Left lobe of liver (tissue), 2 donors: ENCODE measurements around the gene GATA2. TPM values are rescaled to one million over a fixed set of nuclear protein-coding genes. Genes with fewer than 3 reads are reported as not detected.

Source experiments
- ATAC-seq: fragments of 200-7000 bp; cut with Tn5 transposase; one replicate; pipeline ENCODE4 v1.9.1; 2020; ENCODE audit warnings: mild to moderate bottlenecking, moderate library complexity
- DNase-seq: peaks from one replicate; pipeline ENCODE4 v3.0.0-alpha.2; 2020; ENCODE audit warnings: low spot score
- total RNA-seq: library from RNA; stranded (reverse); gene quantifications from one replicate; pipeline ENCODE4 v1.2.1, GENCODE V29; 2021
- donor health status: DM: no; HTN: no; CAD: no; lungs with moderate emphysema.
- donor health status: DM: no; HTN: yes; CAD: no.

The GATA2 gene
- total RNA-seq, 1 donor from 2014 or later = 1.3 TPM

- DNase-seq (no peak), ATAC-seq (peak; percentile 53)
Observed at GRCh38 chr3:128488991-128489673, 3.9 kb downstream of the GATA2 start.

GRCh38 chr3:128488636-128488990 is 4.4 kb downstream of the GATA2 start:
- DNase-seq (no peak), ATAC-seq (no peak)

GRCh38 chr3:128487813-128488635 is 5.0 kb downstream of the GATA2 start:
- ATAC-seq (peak; percentile 72), DNase-seq (peak; percentile 79)

DNA sequence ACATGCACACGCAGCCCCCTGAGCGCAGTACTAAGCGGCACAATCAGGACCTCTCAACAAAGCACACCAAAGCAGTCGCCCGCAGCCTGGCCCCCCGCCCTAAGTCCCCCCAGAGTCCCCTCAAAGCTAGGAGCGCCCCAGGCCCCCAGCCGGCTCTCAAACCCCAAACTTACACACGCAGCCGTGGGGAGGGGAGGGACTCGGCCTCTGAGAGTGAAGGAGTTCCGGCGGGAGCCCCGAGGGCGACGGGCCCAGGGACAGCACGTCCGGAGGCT is 5.5 kb downstream of the GATA2 start:
- no peak for ATAC-seq

DNA sequence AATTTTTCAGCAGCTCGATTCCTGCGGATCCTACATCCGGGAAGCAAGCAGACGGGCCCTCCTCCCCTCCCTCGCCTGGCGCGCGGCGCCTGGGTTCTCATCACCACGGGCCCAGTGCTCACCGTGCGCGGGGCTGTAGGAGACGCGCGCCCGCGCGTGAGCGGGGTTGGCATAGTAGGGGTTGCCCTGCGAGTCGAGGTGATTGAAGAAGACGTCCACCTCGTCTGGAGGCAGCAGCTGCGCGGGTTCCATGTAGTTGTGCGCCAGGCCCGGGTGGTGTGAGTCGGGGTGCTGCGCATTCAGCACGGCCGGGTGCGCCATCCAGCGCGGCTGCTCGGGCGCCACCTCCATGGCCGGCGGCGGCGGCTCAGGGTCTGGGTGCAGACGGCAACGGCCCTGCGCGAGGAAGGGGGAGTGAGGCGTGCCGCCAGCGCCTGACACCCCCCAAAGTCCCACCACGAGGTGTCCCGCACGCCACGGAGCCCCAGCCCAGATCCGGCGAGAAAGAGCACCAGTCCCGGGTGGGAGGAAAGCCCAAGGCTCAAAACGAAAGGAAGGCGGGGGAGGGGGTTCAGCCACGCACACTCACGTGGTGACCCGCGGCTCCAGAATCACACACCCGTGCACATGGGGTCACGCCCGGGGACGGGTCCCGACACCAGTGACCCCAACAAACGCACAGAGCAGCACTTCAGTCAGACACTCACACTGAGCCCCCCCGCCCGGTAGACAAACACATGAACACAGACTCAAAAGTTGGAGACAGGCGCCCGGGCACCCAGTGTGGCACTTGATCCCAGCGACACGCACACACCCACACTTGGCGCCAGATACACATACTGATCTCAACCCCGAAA is 6.1 kb downstream of the GATA2 start:
- DNase-seq = no peak
- no peak for ATAC-seq

More for the DNA sequence above, 5.5 kb downstream of the GATA2 start:
- no peak for DNase-seq

- DNase-seq = no peak
- ATAC-seq = no peak
Observed at GRCh38 chr3:128486205-128486628, 6.8 kb downstream of the GATA2 start.

DNA sequence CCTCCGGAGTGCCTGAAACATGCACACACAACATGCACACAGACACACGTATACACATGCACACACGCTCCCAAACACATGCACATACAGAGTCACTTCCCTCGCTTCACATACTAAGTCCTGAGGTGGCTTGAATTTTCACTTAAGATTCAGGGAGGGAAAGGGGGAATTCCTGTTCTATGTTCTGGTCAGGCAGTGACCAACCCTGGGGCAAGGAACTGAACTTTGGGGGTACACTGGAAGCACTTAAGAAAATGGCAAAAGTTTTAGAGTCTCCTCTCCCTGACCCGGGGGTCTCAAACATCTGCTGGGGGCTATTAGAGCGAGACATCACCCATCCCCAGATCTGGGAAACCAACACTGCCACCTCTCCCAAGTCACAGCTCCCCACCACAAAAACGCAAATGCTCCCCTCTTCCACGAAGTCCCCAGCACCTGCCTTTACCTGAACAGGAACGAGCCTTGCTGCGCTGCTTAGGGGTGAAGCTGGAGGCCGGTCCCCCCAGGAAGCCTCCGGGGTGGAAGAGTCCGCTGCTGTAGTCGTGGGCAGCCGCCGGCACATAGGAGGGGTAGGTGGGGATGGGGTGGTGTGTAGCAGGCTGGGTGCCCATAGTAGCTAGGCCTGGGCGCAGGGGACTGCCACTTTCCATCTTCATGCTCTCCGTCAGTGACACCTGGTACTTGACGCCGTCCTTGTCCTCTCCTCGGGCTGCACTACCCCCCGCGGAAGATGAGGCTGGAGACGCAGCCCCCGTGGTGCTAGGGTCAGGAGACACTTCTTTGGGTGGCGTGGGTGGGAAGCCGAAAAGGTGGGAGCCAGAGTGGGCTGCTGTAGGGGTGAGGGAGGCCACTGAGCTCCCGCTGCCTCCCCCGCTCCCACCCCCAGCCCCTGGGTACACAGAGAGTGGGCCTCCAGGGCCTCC is 7.5 kb downstream of the GATA2 start:
- no peak for DNase-seq

DNA sequence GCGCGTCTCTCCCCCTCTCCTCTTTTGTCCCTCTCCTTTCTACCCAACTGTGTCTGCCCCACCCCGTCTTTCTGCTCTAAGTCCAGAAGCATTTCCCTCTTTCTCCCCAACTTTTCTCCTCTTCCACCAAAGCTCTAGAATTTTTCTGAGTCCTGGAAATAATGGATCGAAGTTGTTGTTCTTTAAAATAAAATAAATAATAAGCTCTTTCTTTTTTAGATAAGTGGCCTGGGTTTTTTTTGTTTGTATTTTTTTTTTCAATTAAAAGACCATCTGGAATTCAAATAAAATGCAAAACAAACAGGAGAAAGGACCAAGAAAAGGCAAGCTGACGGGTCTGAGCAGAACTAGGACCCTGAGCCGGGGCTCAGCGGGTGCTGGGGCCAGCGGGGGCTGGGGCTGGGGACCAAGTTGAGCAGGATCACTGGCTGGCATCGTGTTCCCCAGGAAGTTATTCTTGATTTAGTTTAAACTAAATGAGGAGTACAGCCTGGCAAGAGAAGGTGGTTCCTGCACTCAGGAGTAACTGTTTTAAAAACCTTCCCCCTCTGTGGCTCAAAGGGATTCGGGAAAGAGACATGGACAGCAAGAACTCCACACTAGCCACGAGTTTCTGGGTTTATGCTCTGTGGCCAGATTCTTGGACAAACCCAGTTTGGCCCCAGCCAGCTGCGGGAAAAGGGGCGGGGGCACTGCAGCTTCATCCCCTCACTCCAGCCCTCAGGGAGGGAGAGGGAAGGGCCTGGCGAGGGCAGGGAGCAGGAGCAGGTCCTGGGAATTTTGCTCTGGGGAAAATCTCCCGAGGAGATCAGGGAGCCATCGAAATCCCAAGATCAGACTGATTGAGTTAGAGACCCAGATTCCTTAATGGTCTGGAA is 8.4 kb downstream of the GATA2 start:
- DNase-seq = no peak
- ATAC-seq = no peak

More for the DNA sequence above, 7.5 kb downstream of the GATA2 start:
- ATAC-seq = no peak

DNA sequence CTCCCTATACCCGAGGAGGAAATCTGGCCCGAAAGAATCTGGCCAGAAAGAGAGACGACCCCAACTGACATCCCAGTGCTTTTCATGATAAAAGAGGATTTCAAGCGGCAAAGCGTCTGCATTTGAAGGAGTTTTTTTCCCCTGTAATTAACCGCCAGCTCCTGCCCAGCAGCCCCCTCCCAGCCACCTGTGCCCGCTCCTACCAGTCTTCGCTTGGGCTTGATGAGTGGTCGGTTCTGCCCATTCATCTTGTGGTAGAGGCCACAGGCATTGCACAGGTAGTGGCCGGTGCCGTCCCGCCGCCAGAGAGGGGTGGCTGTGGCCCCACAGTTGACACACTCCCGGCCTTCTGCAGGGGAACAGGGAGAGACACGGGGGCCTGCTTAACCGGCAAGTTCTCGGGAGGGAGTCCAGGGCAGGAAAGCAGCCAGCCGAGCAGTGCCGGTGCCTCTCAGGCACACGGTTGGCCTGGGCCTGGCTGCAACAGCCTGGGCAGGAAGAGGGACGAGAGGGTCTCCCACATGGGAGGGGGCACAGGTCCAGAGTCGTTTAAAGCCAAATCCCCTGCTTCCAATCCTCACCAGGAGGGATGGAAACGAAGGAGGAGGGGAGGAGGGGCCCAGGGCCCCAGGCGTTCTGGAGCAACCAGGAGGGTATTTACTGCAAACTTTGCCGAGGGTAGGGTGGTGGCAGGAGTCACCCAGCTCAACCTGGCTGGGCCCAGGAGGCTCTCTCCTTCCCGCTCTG is 9.2 kb downstream of the GATA2 start:
- DNase-seq (no peak), ATAC-seq (no peak)

- DNase-seq (no peak), ATAC-seq (no peak)
Observed at GRCh38 chr3:128482666-128483656, 10.0 kb downstream of the GATA2 start.

DNA sequence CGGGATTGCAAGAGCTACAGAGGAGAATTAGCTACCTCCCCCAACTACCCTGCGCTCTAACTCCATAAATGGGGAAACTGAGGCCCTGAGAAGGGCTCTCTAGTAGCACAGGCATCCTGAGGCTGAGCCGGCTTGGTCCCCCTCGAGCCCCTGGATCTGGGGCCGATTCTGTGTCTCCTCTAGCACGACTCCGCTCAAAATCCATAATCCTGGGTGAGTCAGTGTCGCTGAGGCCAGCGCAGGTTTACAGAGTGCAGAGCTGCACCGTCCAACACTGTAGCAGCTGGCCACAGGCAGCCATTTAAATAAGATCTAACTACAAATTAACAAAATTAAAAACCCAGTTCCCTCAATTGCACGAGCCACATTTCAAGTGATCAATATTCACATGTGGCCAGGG is 10.8 kb downstream of the GATA2 start:
- DNase-seq (no peak), ATAC-seq (no peak)

GRCh38 chr3:128481438-128481942 is 11.5 kb downstream of the GATA2 start:
- no peak for DNase-seq
- no peak for ATAC-seq

- DNase-seq = no peak
Observed at GRCh38 chr3:128480717-128481437, 12.1 kb downstream of the GATA2 start.

DNA sequence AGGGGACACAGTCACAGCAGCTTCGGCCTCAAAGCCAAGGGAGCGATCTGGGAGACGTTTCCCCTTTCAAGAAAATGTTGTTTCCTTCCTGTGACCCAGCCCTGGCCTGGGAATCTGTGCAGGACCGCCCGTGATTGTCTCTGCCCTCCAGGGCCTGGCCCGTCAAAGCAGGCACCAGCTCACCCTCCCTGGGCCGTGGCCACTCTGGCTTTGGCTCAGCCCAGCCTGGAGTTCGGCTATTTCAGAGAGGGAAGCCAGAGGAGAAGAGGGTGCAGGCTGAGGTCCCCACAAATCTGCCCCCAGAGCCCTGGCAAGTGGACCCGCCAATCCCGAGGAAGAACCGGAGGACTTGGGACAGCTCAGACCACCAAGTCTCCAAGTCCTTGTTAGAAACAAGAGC is 12.7 kb downstream of the GATA2 start:
- ATAC-seq (peak; percentile 41), DNase-seq (no peak)

More at GRCh38 chr3:128480717-128481437, 12.1 kb downstream of the GATA2 start:
- ATAC-seq = no peak

GRCh38 chr3:128479558-128480086 is 13.4 kb downstream of the GATA2 start:
- DNase-seq = no peak
- ATAC-seq = no peak
